ENCODE results near the gene CXorf66.
"Not testable (repeated sequence)": the region's sequence is repeated elsewhere in the genome, so short reads cannot be mapped to it uniquely, and the experiment has no call there.

The CXorf66 gene

DNA sequence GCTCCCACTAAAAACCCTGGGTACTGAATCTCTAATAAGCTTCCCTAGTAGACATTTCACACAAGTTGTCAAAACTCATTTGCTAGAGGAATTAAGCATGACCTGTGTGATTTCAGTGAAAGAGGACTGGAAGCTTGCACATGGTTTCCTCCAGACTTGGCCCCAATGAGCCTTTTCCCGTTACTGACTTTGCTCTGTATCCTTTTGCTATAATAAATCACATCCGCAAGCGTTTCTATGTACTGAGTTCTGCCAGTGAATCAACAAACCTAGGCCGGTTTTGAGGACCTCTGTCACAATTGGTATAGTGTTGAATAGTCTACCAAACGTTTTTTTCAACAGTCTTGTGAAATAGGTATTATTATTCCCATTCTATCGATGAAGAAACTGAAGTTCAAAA is 40.6 kb downstream of the CXorf66 start:
- DNase-seq (ENCODE audit: low spot score) = no peak

DNA sequence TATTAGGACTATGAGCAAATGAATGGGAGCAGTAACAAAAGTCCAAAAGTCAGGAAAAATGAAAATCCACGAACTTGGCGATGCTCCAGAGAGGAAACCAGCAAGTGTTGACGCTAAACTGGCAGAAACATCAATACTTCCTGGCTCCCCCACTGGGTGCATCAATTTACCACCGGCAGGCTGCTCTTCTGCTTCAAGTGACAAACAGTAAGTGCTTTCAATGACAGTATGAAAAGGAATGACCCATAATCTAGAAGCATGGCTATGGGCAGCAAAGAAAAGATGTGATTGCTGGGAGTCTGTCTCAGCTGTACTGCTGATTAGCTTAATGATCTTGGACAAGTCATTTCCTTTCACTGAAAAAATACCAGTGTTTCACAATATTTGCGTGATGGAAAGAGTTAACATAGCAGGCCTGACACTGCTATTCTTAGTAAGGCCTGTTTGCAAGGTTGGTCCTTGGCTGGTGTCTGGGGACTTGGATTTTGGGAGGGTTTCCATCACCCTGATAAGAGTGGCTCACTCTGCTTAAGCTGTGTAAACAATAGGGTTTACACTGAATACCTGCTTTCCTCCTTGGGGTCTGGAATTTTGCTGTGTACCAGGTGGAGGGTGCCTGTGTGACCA is 41.1 kb downstream of the CXorf66 start:
- no peak for DNase-seq (ENCODE audit: low spot score)

DNA sequence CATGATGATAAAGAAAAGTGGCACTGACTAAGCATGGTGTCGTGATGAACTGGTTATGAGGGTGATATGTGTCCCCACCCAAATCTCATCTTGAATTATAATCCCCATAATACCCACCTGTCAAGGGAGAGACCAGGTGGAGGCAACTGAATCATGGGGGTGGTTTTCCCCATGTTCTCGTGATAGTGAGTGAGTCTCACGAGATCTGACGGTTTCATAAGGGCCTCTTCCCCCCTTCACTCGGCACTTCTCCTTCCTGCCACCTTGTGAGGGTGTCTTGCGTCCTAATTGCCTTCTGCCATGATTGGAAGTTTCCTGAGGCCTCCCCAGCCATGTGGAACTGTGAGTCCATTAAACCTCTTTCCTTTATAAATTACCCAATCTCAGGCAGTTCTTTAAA is 44.2 kb downstream of the CXorf66 start:
- DNase-seq (ENCODE audit: low spot score) = not testable (repeated sequence)

DNA sequence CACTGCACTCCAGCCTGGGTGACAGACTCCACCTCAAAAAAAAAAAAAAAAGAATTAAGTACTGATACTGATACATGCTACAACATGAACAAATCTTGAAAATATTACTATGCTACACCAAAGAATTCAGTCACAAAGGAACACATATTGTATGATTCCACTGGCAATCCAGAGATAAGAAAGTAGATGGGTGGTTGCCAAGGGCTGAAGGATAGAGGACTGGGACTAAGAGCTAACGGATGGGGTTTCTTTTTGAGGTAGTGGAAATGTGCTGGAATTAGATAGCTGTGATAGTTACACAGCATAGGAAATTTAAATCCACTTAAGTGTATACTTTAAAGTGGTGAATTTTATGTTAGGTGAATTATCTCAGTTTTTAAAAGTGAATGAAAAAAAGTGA is 45.0 kb downstream of the CXorf66 start:
- DNase-seq (ENCODE audit: low spot score) = no peak

DNA sequence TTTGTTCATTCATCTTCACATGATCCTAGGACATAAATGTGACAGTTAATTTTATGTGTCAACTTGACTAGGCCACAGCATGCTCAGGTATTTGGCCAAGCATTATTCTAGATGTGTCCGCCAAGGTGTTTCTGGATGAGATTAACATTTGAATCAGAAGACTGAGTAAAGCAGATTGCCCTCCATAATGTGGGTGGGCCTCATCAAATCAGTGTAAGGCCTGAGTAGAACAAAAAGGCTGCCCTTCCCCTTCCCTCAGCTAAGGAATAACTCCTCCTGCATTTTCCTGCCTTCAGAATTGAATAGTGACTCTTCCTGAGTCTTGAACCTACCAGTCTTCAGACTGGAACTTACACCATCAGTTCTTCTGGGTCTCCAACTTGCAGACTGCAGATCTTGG is 50.9 kb downstream of the CXorf66 start:
- no peak for DNase-seq (ENCODE audit: low spot score)

DNA sequence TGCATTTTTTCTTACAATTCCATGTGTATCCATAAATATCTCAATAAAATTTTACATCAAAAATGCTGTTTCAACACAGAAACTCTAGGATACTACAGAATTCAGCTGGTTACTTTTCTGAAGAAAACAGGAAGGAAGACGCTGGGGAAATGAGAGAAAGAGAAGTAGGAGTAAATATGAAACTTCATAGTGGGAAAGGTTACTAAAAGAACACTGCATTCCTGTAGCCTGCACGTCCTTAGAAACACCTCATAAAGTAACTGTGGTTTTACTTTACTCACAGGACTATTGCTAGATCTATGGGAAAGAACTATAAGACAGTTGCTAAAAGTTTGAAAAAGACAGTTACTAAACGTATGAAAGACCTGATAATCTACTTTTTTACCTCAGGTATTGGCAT is 55.6 kb downstream of the CXorf66 start:
- no peak for DNase-seq (ENCODE audit: low spot score)

DNA sequence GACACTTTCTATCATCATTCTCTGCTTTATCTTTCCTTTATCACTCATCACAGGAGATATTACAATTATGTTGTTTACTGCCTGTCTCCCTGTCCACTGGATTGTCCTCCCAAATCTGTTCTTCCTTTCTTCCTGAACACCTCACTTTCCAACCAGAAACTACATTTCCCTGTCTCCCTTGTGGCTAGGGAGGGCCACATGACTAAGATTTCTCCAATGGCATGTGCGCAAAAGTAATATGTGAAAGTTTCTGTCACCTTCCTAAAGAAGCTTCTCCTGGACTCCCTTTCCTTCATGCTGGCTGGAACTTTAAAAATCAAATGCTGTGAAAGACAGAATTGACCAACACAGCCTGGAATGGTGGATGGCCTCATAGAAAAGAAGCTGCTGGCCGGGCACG is 58.2 kb downstream of the CXorf66 start:
- DNase-seq (ENCODE audit: low spot score) = no peak

DNA sequence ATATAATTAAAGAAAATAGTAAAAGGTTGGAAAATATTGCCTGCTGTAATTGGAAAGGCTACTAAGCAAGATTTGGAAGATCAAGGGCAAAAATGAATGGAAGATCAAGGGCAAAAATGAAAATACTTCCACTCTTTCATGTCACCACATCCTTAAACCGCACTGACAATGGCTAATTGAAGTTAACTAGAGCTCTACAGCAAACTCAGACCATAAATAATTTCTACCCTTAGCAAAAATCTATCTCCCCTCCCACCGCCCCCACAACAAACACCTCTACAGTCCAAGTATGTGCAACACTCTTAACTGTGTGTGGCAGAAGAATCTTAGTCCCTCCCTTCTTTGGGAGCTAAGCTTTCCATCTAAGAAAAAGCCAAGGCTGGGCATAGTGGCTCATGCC is 59.6 kb downstream of the CXorf66 start:
- DNase-seq (ENCODE audit: low spot score) = no peak

Data from kidney capillary endothelial cell (primary cell).